Testis (tissue), 2 donors: ENCODE data around the gene STK35.

Experiments used
- CTCF ChIP-seq, 3 experiments: fragments of 450-650 bp in 2 of 3; fragments of 200-600 bp in 1 of 3; sonication (generic) in 1 of 3; IDR thresholded peaks; one replicate each; pipeline ENCODE4 v1.5.1; 2016 to 2019; ENCODE audit warnings: antibody characterized with exemption in 3 of 3, mild to moderate bottlenecking in 2 of 3, moderate library complexity in 1 of 3
- POLR2A ChIP-seq: fragments of 450-650 bp; IDR thresholded peaks from one replicate; pipeline ENCODE4 v1.6.1; 2017; ENCODE audit warnings: antibody characterized with exemption, mild to moderate bottlenecking, moderate library complexity

GRCh38 chr20:2114127-2114959 is 12.7 kb downstream of the STK35 start:
- no peak for TF ChIP-seq CTCF (IDR thresholded peaks at IDR 0.05)
- TF ChIP-seq POLR2A, result no peak
